Testis (tissue), 2 donors: ENCODE results near the gene RXYLT1.

Source experiments
- POLR2A ChIP-seq: fragments of 450-650 bp; IDR thresholded peaks from one replicate; pipeline ENCODE4 v1.6.1; 2017; ENCODE audit warnings: antibody characterized with exemption, mild to moderate bottlenecking, moderate library complexity
- TF ChIP-seq, protein P1 (sequence below), 3 experiments: fragments of 450-650 bp in 2 of 3; fragments of 200-600 bp in 1 of 3; sonication (generic) in 1 of 3; IDR thresholded peaks; one replicate each; pipeline ENCODE4 v1.5.1; 2016 to 2019; ENCODE audit warnings: antibody characterized with exemption in 3 of 3, mild to moderate bottlenecking in 2 of 3, moderate library complexity in 1 of 3

DNA sequence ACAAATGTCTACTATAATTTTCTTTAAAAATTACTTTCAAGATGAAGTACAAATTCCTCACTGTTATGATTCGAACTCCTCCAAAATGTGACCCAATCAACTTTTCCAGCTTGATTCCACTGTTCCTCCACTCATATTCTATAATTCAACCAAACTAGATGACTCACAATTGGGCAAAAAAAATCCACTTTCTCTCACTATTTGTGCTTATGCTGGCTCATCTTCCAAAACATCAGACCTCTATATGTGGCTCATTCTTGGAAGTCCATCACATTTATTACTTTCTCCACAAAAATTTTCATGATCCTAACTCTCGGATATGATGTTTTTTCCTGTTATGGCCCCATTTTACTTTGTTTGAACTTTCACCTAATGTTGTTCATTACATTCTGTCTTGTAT, 26.9 kb upstream of the RXYLT1 start:
- TF ChIP-seq, protein P1, sequence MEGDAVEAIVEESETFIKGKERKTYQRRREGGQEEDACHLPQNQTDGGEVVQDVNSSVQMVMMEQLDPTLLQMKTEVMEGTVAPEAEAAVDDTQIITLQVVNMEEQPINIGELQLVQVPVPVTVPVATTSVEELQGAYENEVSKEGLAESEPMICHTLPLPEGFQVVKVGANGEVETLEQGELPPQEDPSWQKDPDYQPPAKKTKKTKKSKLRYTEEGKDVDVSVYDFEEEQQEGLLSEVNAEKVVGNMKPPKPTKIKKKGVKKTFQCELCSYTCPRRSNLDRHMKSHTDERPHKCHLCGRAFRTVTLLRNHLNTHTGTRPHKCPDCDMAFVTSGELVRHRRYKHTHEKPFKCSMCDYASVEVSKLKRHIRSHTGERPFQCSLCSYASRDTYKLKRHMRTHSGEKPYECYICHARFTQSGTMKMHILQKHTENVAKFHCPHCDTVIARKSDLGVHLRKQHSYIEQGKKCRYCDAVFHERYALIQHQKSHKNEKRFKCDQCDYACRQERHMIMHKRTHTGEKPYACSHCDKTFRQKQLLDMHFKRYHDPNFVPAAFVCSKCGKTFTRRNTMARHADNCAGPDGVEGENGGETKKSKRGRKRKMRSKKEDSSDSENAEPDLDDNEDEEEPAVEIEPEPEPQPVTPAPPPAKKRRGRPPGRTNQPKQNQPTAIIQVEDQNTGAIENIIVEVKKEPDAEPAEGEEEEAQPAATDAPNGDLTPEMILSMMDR (IDR thresholded peaks at IDR 0.05), result no peak
- no peak for TF ChIP-seq POLR2A
